ENCODE measurements around the gene SAP30BP. TPM values are rescaled to one million over a fixed set of nuclear protein-coding genes. Genes with fewer than 3 reads are reported as not detected.

The SAP30BP gene
- total and polyA plus RNA-seq, 2 experiments from 2014 or later, result 44.9 to 97.9 TPM

GRCh38 chr17:75670868-75671267, 3.7 kb downstream of the SAP30BP start (continued):
- no peak for TF ChIP-seq NANOG (IDR thresholded peaks at IDR 0.05; ENCODE audit: borderline replicate concordance)
- no peak for TF ChIP-seq ZNF114 (CRISPR knock-in tag; IDR thresholded peaks at IDR 0.05)
- TF ChIP-seq, protein P1, sequence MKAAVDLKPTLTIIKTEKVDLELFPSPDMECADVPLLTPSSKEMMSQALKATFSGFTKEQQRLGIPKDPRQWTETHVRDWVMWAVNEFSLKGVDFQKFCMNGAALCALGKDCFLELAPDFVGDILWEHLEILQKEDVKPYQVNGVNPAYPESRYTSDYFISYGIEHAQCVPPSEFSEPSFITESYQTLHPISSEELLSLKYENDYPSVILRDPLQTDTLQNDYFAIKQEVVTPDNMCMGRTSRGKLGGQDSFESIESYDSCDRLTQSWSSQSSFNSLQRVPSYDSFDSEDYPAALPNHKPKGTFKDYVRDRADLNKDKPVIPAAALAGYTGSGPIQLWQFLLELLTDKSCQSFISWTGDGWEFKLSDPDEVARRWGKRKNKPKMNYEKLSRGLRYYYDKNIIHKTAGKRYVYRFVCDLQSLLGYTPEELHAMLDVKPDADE (IDR thresholded peaks at IDR 0.05), result no peak
- no peak for TF ChIP-seq JUNB (IDR thresholded peaks at IDR 0.05; ENCODE audit: unreplicated experiment)

GRCh38 chr17:75672011-75672410, 4.9 kb downstream of the SAP30BP start:
- H3K27ac Mint-ChIP-seq, result no peak overlapping the region
- ATAC-seq (no peak), DNase-seq (ENCODE audit: low spot score) (no peak)
- Histone ChIP-seq H3K9me2 (ENCODE audit: insufficient read depth) (no peaks in the 10 kb centered on the region), H4K20me1 (replicated peaks; ENCODE audit: insufficient read depth) (peaks cover 28% of the 10 kb centered on the region), H3K4me1 (ENCODE audit: insufficient read depth) (peaks cover 8% of the 10 kb centered on the region), H3K27ac (ENCODE audit: low read depth) (no peak overlapping the region), H3K36me3 (ENCODE audit: insufficient read depth) (peaks cover 28% of the 10 kb centered on the region), H3F3A (replicated peaks; ENCODE audit: low read depth) (peaks cover 11% of the 10 kb centered on the region), H3K4me2 (no peak overlapping the region), H3K79me2 (replicated peaks; ENCODE audit: insufficient read depth) (peaks cover 67% of the 10 kb centered on the region), H3K27me3 (ENCODE audit: insufficient read depth) (no peaks in the 10 kb centered on the region), H3K4me3 (no peak overlapping the region), H2AFZ (no peak overlapping the region)
- H3K27me3 Mint-ChIP-seq (ENCODE audit: insufficient read depth, low read depth, poor library complexity), result peaks cover 5% of the 10 kb centered on the region
- H3K4me1 Mint-ChIP-seq, result peaks cover 5% of the 10 kb centered on the region
- no peaks in the 10 kb centered on the region for H3K9me3 Mint-ChIP-seq
- peaks cover 52% of the 10 kb centered on the region for H3K36me3 Mint-ChIP-seq (ENCODE audit: low read depth)
- H3K4me3 Mint-ChIP-seq, result no peak overlapping the region
- TF ChIP-seq CREB1 (CRISPR knock-in tag; IDR thresholded peaks at IDR 0.05; ENCODE audit: low read depth) (no peak), ZNF114 (CRISPR knock-in tag; IDR thresholded peaks at IDR 0.05) (no peak), POLR2AphosphoS5 (IDR thresholded peaks at IDR 0.05; ENCODE audit: low read depth) (no peak), REST (IDR thresholded peaks at IDR 0.05; ENCODE audit: unreplicated experiment) (no peak), ZNF462 (CRISPR knock-in tag; IDR thresholded peaks at IDR 0.05) (no peak), NANOG (IDR thresholded peaks at IDR 0.05; ENCODE audit: borderline replicate concordance) (no peak), EZH2 (IDR thresholded peaks at IDR 0.05; ENCODE audit: low read depth, unreplicated experiment) (no peak), CTCF (conservative IDR thresholded peaks at IDR 0.05; ENCODE audit: low read depth in 2 of 2) (no peak), EZH2phosphoT487 (IDR thresholded peaks at IDR 0.05; ENCODE audit: unreplicated experiment) (no peak)
- TF ChIP-seq, protein P1 (IDR thresholded peaks at IDR 0.05), result no peak

Measured in GM23338 (cell line).